ENCODE results near the gene PARD3B. TPM values are rescaled to one million over a fixed set of nuclear protein-coding genes. Genes with fewer than 3 reads are reported as not detected.

The PARD3B gene
- total and polyA plus RNA-seq, 2 of the 8 experiments (the other 6 are each of a cell fraction or from before 2014, with no cell fraction given), result 1.2 to 5.7 TPM

DNA sequence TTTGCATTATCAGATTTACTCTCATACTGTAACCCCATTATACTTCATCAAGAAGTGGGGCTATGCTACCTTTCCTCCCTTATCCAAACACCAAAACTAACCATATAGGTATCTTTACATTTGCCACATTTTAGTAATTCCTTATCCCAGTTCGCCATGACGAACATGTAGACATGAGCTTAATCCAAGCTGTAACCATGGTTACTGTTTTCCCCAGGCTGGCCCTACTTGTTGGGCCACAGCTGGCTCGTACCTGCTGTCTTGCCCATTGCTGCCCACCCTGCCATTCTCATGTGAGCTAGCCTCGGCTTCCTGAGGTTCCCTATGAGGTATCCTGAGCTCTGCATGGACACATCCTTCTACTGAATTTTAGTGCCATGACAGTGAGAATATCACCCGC, 117.7 kb downstream of the PARD3B start:
- Histone ChIP-seq H4K91ac (replicated peaks; ENCODE audit: insufficient read length, low read length) (no peak overlapping the region), H3K79me2 (ENCODE audit: control insufficient read depth in 1 of 2, insufficient read depth in 2 of 2, low read length in 2 of 2) (no peaks in the 10 kb centered on the region), H2AFZ (ENCODE audit: low read length) (no peak overlapping the region), H3K27ac (ENCODE audit: low read depth, low read length) (no peak overlapping the region), H3K18ac (ENCODE audit: extremely low read depth, low read length) (no peak overlapping the region), H3K23ac (ENCODE audit: insufficient read length) (no peak overlapping the region), H3K14ac (ENCODE audit: insufficient read length) (peak overlapping the region; percentile 10), H3K27me3 (replicated peaks in 1 of 4; ENCODE audit: control insufficient read depth in 3 of 4, extremely low read depth in 1 of 4, insufficient read depth in 3 of 4, low read length in 3 of 4) (no peaks in the 10 kb centered on the region), H3K79me1 (ENCODE audit: low read depth, low read length) (no peaks in the 10 kb centered on the region), H4K8ac (ENCODE audit: extremely low read depth, insufficient read depth, low read length) (no peak overlapping the region), H2BK5ac (ENCODE audit: low read depth, low read length) (no peak overlapping the region), H2BK20ac (ENCODE audit: low read length) (peak overlapping the region; percentile 16; the same call in 1 of the 2 replicates), H3K56ac (replicated peaks; ENCODE audit: insufficient read length, low read depth, low read length) (no peak overlapping the region), H3K9me3 (ENCODE audit: insufficient read depth in 2 of 2, low read depth in 1 of 2, low read length in 1 of 2) (no peaks in the 10 kb centered on the region), H3K4ac (replicated peaks; ENCODE audit: insufficient read length, low read depth, low read length) (no peak overlapping the region), H3K9ac (replicated peaks in 1 of 4; ENCODE audit: extremely low read depth in 1 of 4, low read depth in 3 of 4, low read length in 3 of 4) (no peak overlapping the region), H3K4me2 (ENCODE audit: insufficient read depth in 1 of 2, low read depth in 2 of 2, low read length in 2 of 2) (no peak overlapping the region), H2BK15ac (ENCODE audit: low read length) (no peak overlapping the region), H2AK5ac (ENCODE audit: low read depth, low read length) (no peak overlapping the region; the same call in 1 of the 2 replicates), H3K36me3 (ENCODE audit: control insufficient read depth in 2 of 4, insufficient read depth in 4 of 4, low read length in 3 of 4) (no peaks in the 10 kb centered on the region), H3K23me2 (ENCODE audit: low read depth, low read length) (no peaks in the 10 kb centered on the region), H3K4me3 (ENCODE audit: extremely low read depth in 1 of 4, insufficient read depth in 2 of 4, low read depth in 3 of 4, low read length in 4 of 4) (no peak overlapping the region), H3K4me1 (replicated peaks in 1 of 4; ENCODE audit: control insufficient read depth in 3 of 4, insufficient read depth in 4 of 4, low read length in 3 of 4) (peaks cover 0 to 5% (median 0%) of the 10 kb centered on the region in 4 experiments; a peak in 1 of 7 replicates), H2BK120ac (replicated peaks; ENCODE audit: low read depth, low read length) (no peak overlapping the region), H4K20me1 (replicated peaks in 1 of 2; ENCODE audit: control insufficient read depth in 1 of 2, insufficient read depth in 2 of 2, low read length in 2 of 2) (no peaks in the 10 kb centered on the region), H4K5ac (ENCODE audit: insufficient read length, low read depth, low read length) (no peak overlapping the region), H2BK12ac (ENCODE audit: low read depth, low read length) (no peak overlapping the region)
- ChIA-PET CTCF (ENCODE audit: partially characterized antibody) (interaction anchor here (1.0 kb wide), 1 partner anchor 29 kb away, joined by 4 read pairs; no protein-coding TSS in a partner anchor), POLR2A (ENCODE audit: partially characterized antibody) (no interaction called here)
- 87% methylated on average over 5 of the region's 5 CpGs; no CpG with 5 or more reads in 1 of the 2 experiments for WGBS, 2 experiments (ENCODE audit: extremely low coverage in 1 of 2, insufficient coverage in 1 of 2, insufficient read length in 1 of 2, insufficient replicate concordance in 2 of 2, low coverage in 1 of 2, low lambda C conversion rate in 2 of 2, missing lambda C conversion rate in 1 of 2)
- DNase-seq (ENCODE audit: low read depth in 1 of 2, low spot score in 2 of 2) (no peak), FAIRE-seq (no peak)
- TF ChIP-seq SIRT6 (IDR thresholded peaks at IDR 0.05; ENCODE audit: low read length), result no peak
- no peak for TF ChIP-seq RNF2 (IDR thresholded peaks at IDR 0.05; ENCODE audit: borderline replicate concordance, low read depth, low read length, missing control alignments, poor library complexity, severe bottlenecking)
- TF ChIP-seq KDM5A (IDR thresholded peaks at IDR 0.05; ENCODE audit: low read length), result no peak
- no peak for TF ChIP-seq SRF (IDR thresholded peaks at IDR 0.05; ENCODE audit: low read depth, low read length)
- no peak for TF ChIP-seq ZNF274 (IDR thresholded peaks at IDR 0.05; ENCODE audit: borderline replicate concordance, extremely low read depth, low read length)
- no peak for TF ChIP-seq KDM1A (IDR thresholded peaks at IDR 0.05; ENCODE audit: borderline replicate concordance, low read length)
- no peak for TF ChIP-seq NRF1 (IDR thresholded peaks at IDR 0.05; ENCODE audit: low read depth, low read length)

Measured in H1 (cell line).